Heart right ventricle (tissue), 16 donors: Measurements from ENCODE around the gene ZNF726. TPM values are rescaled to one million over a fixed set of nuclear protein-coding genes. Genes with fewer than 3 reads are reported as not detected.

ENCODE experiments used
- ATAC-seq, 8 donors: fragments of 200-7000 bp; cut with Tn5 transposase; one replicate each; pipeline ENCODE4 v1.9.1; 2020; ENCODE audit warnings: mild to moderate bottlenecking in 8 of 8, moderate library complexity in 8 of 8, moderate number of reproducible peaks in 1 of 8
- DNase-seq, 2 donors: peaks; one replicate each; pipeline ENCODE4 v3.0.0-alpha.2; 2020
- H3K27ac ChIP-seq, 10 donors: fragments of 200-600 bp; sonication (generic) in 2 of 10; one replicate each; pipeline versions ENCODE4 v1.5.0 to v1.8.0; 2020 to 2022; ENCODE audit warnings: mild to moderate bottlenecking in 3 of 10
- H3K27me3 ChIP-seq, 7 donors: fragments of 200-600 bp; one replicate each; pipeline ENCODE4 v1.8.0; 2021 to 2022; ENCODE audit warnings: mild to moderate bottlenecking in 2 of 7
- H3K36me3 ChIP-seq, 9 donors: fragments of 200-600 bp; sonication (generic) in 1 of 9; one replicate each; pipeline versions ENCODE4 v1.5.0 to v1.8.0; 2020 to 2022; ENCODE audit warnings: mild to moderate bottlenecking in 2 of 9
- H3K4me1 ChIP-seq, 9 donors: fragments of 200-600 bp; sonication (generic) in 1 of 9; one replicate each; pipeline versions ENCODE4 v1.5.0 to v1.8.0; 2020 to 2022; ENCODE audit warnings: mild to moderate bottlenecking in 4 of 9
- H3K4me3 ChIP-seq, 10 donors: fragments of 200-600 bp; sonication (generic) in 2 of 10; one replicate each; pipeline versions ENCODE4 v1.5.0 to v1.8.0; 2020 to 2022; ENCODE audit warnings: mild to moderate bottlenecking in 7 of 10, moderate library complexity in 2 of 10
- H3K9me3 ChIP-seq, 11 donors: fragments of 200-600 bp in 10 of 11; sonication (generic) in 2 of 11; one replicate each; pipeline versions ENCODE4 v1.5.0 to v1.8.0; 2013 to 2022; ENCODE audit warnings: mild to moderate bottlenecking in 2 of 11, control low read depth in 1 of 11, moderate library complexity in 1 of 11
- CTCF ChIP-seq, 9 donors: fragments of 200-600 bp; sonication (generic) in 2 of 9; IDR thresholded peaks; one replicate each; pipeline versions ENCODE4 v1.5.0 to v1.8.0; 2021 to 2022; ENCODE audit warnings: antibody characterized with exemption in 9 of 9, mild to moderate bottlenecking in 5 of 9, moderate library complexity in 1 of 9
- WGBS, 2 donors: extraction: QIAGEN DNeasy Blood & Tissue Kit; methylation state at CpG; one replicate each; pipeline ENCODE4 v1.1.7; 2013; ENCODE audit warnings: inconsistent platforms in 1 of 2; 5-methylcytosine and 5-hydroxymethylcytosine counted together
- intact Hi-C, 10 donors: fragments of 100-400 bp; cut with DNase I; formaldehyde crosslinking; loops; one replicate each; pipeline versions ENCODE4 v1.11.1 to v1.14.2; 2022
- long read RNA-seq, 3 donors: library from polyadenylated mRNA; unstranded; transcript quantifications; one replicate each; pipeline ENCODE4 v2.0.0, GENCODE V29; 2020 to 2021
- polyA plus RNA-seq, 2 donors: library from polyadenylated mRNA; stranded (reverse); fragments of 200-250 nt; gene quantifications; one replicate each; pipeline ENCODE4 v1.2.3, GENCODE V29; 2013
- total RNA-seq, 10 donors: library from RNA; stranded (reverse); fragmentation: NEBNext Ultra II Directional in 3 of 10; extraction: Animal tissue kit (Norgen Biotek cat#: 25700) in 3 of 10; gene quantifications; one replicate each; pipeline versions ENCODE4 v1.2.1 to v1.2.4, GENCODE V29; 2021 to 2023
- donor health status: Arrhythmogenic right ventricular cardiomyopathy.
- donor health status: ischemic (EF 13 %, LVEDD 7.1; RV severe dilation, severe dysfunction).
- donor health status: healthy with polysubstance abuse.
- donor health status: DM: no; HTN: yes; CAD: no.
- donor health status: DM: no; HTN: no; CAD: no.
- donor health status: ischemic (EF 25% LVEDD 6.9; RV normal size, moderate dysfunction).
- donor health status: ischemic (EF 25% LVEDD 5.7; RV mildly dilated, moderate dysfunction).
- donor health status: healthy.
- donor health status: DM: yes; HTN: yes; CAD: no.
- donor health status: Ischemic cardiomyopathy.
- donor health status: ischemic (EF 35%, LVEDD 5.7; RV mildly dilated, moderate dysfunction).
- donor health status: nonischemic (EF 11% LVEDD 7.7; RV severe dilation, severe dysfunction).
- donor health status: DM: yes; HTN: yes; CAD: no.
- donor health status: PGD.
- donor health status: ischemic (EF 29% LVEDD 5.4; RV normal size, mild dysfunction).
- donor health status: nonischemic (EF 23%, LVEDD 6.1; RV moderate dilation, normal function).

The ZNF726 gene
- under 1 TPM; 0.15 to 0.85 (median 0.45) TPM for total RNA-seq
- polyA plus RNA-seq, result under 1 TPM; 0.30 to 0.44 TPM
- long read RNA-seq, donor 1, result 0 reads
- long read RNA-seq, donor 2, result 0 reads
- long read RNA-seq, donor 3, result 0 reads

GRCh38 chr19:23914402-23915286, at the start of gene ZNF726:
Gene ZNF726, plus strand, starts transcription at chr19:23914886. Its CDS starts 109 bp downstream, at chr19:23914995.
- Histone ChIP-seq H3K27ac (peak within 1 kb of the TSS in 5 of 10 donors; percentile 16 to 74 (median 40)), H3K4me1 (peaks cover 0 to 11% (median 0%) of the 10 kb centered on the region in 9 donors), H3K27me3 (no peaks in the 10 kb centered on the region), H3K9me3 (no peaks in the 10 kb centered on the region), H3K36me3 (peaks cover 0 to 5% (median 0%) of the 10 kb centered on the region in 9 donors), H3K4me3 (peak within 1 kb of the TSS; percentile 34 to 96 (median 71))
- 8 to 13% methylated on average over 44 of the region's 44 CpGs for WGBS, 2 donors
- intact Hi-C loops, result no loop called here
- no peak for TF ChIP-seq CTCF (IDR thresholded peaks at IDR 0.05)
- ATAC-seq (peak; percentile 95 to 99 (median 98)), DNase-seq (peak; percentile 79 to 92)

GRCh38 chr19:23867895-23868294, 46.8 kb upstream of the ZNF726 start:
- Histone ChIP-seq H3K4me1 (no peaks in the 10 kb centered on the region), H3K9me3 (peaks cover 0 to 25% (median 0%) of the 10 kb centered on the region in 11 donors), H3K27me3 (no peaks in the 10 kb centered on the region), H3K27ac (no peak overlapping the region), H3K4me3 (no peak overlapping the region), H3K36me3 (no peaks in the 10 kb centered on the region)
- no peak for ATAC-seq
- 75 to 76% methylated on average over 4 of the region's 4 CpGs for WGBS, 2 donors
- intact Hi-C loops, result no loop called here
- no peak for TF ChIP-seq CTCF (IDR thresholded peaks at IDR 0.05)
- no peak for DNase-seq

GRCh38 chr19:23868630-23869029, 46.1 kb upstream of the ZNF726 start:
- Histone ChIP-seq H3K27me3 (no peaks in the 10 kb centered on the region), H3K9me3 (peaks cover 0 to 22% (median 0%) of the 10 kb centered on the region in 11 donors), H3K36me3 (no peaks in the 10 kb centered on the region), H3K27ac (no peak overlapping the region), H3K4me3 (no peak overlapping the region), H3K4me1 (no peaks in the 10 kb centered on the region)
- TF ChIP-seq CTCF (IDR thresholded peaks at IDR 0.05), result no peak
- ATAC-seq (no peak), DNase-seq (no peak)
- intact Hi-C loops, result no loop called here
- 94 to 97% methylated on average over 3 of the region's 3 CpGs for WGBS, 2 donors

- Histone ChIP-seq H3K4me1 (no peaks in the 10 kb centered on the region), H3K27me3 (peaks cover 0 to 7% (median 0%) of the 10 kb centered on the region in 7 donors), H3K4me3 (no peak overlapping the region), H3K9me3 (peaks cover 0 to 18% (median 0%) of the 10 kb centered on the region in 11 donors), H3K27ac (no peak overlapping the region), H3K36me3 (no peaks in the 10 kb centered on the region)
- ATAC-seq (no peak), DNase-seq (no peak)
- 90 to 91% methylated on average over 1 of the region's 1 CpG for WGBS, 2 donors
- intact Hi-C loops, result loop anchor here in 7 of 10 donors (2.0 to 5.0 kb wide), 2 partner anchors 94 to 95 kb away; no protein-coding TSS in a partner anchor
- TF ChIP-seq CTCF (IDR thresholded peaks at IDR 0.05), result no peak
Observed at GRCh38 chr19:23872282-23872919, 42.3 kb upstream of the ZNF726 start.
